Measurements from ENCODE around the gene BORCS6. TPM values are rescaled to one million over a fixed set of nuclear protein-coding genes. Genes with fewer than 3 reads are reported as not detected.
A peak's percentile ranks its signal among the peaks of the same experiment; 100 is the strongest.

Gene BORCS6
- total and polyA plus RNA-seq, 3 donors from 2014 or later: 8.5 to 10.4 (median 8.7) TPM

DNA sequence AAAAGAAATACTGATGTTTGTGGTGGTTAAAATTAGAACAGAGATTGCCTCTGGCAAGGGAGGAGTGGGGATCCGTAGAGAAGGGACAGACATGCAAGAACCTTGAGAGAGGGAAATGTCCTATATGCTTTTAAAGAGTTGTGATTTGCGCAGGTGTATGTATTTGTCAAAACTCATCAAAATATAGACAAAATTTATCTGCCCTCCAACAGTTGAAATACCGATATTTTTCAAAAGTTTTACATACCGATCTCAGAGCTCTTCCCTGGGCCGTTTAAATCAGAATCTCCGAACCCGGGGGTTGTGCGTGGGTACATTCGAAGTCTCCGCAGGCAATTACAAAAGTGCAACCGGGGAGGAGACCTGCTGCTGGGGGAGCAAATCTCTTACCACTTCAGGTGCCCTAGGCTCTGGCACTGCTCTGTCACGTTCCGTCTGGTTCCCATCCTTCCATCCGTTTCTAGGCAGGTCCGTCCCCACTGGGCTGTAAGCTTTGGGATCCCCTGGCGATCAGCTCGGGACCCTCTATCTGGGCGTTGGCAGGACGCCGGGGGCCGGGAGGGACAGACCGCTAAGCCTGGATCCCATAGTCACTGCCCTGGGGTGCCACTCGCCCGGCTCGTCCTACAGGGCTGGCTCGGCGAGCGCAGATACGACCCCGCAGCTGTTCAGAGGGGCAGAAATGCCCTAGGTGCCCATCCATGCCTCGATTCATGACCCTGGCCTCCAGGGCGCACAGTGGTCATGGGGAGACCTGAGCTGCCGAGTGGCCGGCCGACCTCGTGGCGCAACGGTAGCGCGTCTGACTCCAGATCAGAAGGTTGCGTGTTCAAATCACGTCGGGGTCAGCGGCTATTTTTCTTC is 4.2 kb downstream of the BORCS6 start:
- peak; percentile 93 for DNase-seq
- WGBS, 2 donors: 0% methylated on average over 20 to 44 of the region's 44 CpGs
- Histone ChIP-seq H3K9me3 (no peaks in the 10 kb centered on the region), H3K4me1 (peaks cover 24% of the 10 kb centered on the region), H3K27ac (peak overlapping the region; percentile 96), H3K36me3 (ENCODE audit: low read depth, missing control alignments) (no peaks in the 10 kb centered on the region), H3K4me3 (peak overlapping the region; percentile 74 to 76), H3K27me3 (no peaks in the 10 kb centered on the region)
- intact Hi-C loops (cut with DNase I; ENCODE audit: low total_unique reads): loop anchor here (5.0 to 10.0 kb wide), 2 partner anchors 36 to 61 kb away; partner anchors contain the start of gene HES7
- no peak for TF ChIP-seq POLR2A (IDR thresholded peaks at IDR 0.05)
- TF ChIP-seq, protein P1, sequence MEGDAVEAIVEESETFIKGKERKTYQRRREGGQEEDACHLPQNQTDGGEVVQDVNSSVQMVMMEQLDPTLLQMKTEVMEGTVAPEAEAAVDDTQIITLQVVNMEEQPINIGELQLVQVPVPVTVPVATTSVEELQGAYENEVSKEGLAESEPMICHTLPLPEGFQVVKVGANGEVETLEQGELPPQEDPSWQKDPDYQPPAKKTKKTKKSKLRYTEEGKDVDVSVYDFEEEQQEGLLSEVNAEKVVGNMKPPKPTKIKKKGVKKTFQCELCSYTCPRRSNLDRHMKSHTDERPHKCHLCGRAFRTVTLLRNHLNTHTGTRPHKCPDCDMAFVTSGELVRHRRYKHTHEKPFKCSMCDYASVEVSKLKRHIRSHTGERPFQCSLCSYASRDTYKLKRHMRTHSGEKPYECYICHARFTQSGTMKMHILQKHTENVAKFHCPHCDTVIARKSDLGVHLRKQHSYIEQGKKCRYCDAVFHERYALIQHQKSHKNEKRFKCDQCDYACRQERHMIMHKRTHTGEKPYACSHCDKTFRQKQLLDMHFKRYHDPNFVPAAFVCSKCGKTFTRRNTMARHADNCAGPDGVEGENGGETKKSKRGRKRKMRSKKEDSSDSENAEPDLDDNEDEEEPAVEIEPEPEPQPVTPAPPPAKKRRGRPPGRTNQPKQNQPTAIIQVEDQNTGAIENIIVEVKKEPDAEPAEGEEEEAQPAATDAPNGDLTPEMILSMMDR (IDR thresholded peaks at IDR 0.05): no peak

DNA sequence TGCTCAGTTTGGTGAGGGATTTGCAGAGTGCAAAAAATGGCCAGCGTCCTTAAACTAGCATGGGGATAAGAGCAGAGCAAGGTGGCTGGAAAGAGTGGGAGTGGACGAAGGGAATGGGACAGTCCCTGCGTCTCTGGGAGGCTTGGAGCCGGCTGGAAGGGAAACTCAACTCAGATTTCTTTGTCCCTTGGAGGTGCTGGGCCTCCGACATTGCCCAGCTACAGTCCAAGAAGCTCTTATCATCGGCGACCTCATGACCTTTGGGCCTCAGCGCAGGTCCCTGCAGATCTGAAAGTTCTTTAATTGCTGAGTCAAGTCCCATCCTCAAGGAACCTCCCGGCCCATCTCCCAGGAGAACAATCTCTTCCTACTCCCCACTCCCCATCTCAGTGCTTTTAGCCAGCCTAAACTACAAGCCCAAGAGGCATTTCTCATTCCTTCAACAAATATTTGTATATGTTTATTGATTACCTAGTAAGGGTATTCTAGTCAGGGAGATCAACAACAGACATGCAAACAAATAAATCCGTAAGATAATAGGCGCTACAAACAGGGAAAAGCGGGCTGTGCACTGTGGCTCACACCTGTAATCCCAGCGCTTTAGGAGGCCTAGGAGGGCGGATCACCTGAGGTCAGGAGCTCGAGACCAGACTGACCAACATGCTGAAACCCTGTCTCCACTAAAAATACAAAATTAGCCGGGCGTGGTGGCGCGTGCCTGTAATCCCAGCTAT is 12.8 kb downstream of the BORCS6 start:
- H3K4me3 ChIP-seq: peak overlapping the region in 1 of 2 donors; percentile 57

DNA sequence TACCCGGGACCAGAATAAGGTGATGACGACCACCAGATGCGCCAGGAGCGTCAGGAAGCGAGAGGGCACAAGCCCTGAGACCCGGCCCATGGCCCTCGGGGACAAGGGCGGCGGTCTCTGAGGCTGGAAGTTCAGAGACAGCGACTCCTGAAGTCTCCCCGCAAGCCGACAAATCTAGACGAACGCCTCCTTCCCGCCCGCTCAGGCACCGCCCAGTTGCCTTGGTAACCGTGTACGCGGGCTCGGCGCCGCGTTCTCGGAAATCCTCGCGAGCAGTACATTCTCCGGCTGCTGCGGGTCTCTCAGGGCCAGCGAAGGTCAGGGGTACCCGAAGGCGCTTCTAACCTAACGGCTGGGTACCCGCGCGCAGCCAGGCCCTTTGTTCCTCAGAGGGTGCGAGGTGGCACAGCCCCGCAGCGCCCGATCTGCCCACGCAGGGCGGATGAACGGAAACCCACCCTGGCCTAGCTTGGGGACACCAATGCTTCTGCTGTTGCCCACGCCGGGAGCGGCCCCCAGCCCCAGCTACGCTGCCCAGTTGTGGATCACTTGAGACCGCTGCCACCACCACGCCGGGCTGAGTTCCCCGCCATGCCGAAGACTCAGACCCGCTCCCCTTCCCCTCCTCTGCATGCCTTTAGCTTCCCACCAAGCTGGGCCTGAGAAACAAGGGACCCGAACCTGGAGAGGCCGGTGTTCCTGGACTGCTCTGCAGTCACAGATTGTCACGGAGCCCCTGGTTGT is 13.6 kb downstream of the BORCS6 start, which contains the start of gene TMEM107:
TSS of gene TMEM107 (minus strand) at position 184 of the 744 bp plus-strand sequence. CDS start at position 90, 94 bp downstream.
- H3K36me3 ChIP-seq (ENCODE audit: low read depth, missing control alignments): no peaks in the 10 kb centered on the region
- H3K27me3 ChIP-seq: no peaks in the 10 kb centered on the region
- H3K4me1 ChIP-seq: peaks cover 23% of the 10 kb centered on the region
- intact Hi-C loops (cut with DNase I; ENCODE audit: low total_unique reads): no loop called here
- DNase-seq: peak; percentile 93
- peak within 1 kb of the TSS; percentile 54 to 57 for H3K4me3 ChIP-seq
- no peak for TF ChIP-seq POLR2A (IDR thresholded peaks at IDR 0.05)
- TF ChIP-seq, protein P1 (IDR thresholded peaks at IDR 0.05): no peak
- 1% methylated on average over 24 to 56 of the region's 56 CpGs for WGBS, 2 donors
- peak within 1 kb of the TSS; percentile 85 to 89 for H3K27ac ChIP-seq
- no peaks in the 10 kb centered on the region for H3K9me3 ChIP-seq

More for the DNA sequence above, 12.8 kb downstream of the BORCS6 start:
- Histone ChIP-seq H3K27ac (peak overlapping the region; percentile 85 to 89), H3K36me3 (ENCODE audit: low read depth, missing control alignments) (no peaks in the 10 kb centered on the region), H3K27me3 (no peaks in the 10 kb centered on the region), H3K4me1 (peaks cover 23% of the 10 kb centered on the region), H3K9me3 (no peaks in the 10 kb centered on the region)
- WGBS, 2 donors: 39 to 47% methylated on average over 19 of the region's 19 CpGs
- intact Hi-C loops (cut with DNase I; ENCODE audit: low total_unique reads): no loop called here
- TF ChIP-seq, protein P1 (IDR thresholded peaks at IDR 0.05): no peak
- no peak for TF ChIP-seq POLR2A (IDR thresholded peaks at IDR 0.05)
- DNase-seq: no peak

DNA sequence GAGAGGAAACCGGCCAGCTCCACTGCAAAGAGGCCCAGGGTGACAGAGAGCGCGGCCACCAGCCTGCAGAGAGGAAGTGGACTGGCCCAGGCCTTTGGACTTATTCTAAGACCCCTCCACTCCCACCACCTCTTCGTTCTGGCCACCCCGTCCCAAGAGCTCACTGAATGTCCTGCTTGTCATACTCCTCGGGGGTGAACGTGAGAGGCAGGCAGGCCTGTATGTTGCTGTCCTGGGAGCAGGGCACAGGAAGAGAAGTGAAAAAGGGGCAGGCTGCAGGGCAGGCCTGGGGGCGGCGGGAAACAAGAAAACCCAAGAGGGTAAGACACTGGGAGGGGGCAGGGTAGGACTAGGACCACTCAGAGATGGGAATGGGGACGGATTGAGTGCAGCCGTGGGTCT is 14.2 kb downstream of the BORCS6 start:
- Histone ChIP-seq H3K36me3 (ENCODE audit: low read depth, missing control alignments) (no peaks in the 10 kb centered on the region), H3K4me3 (peak overlapping the region; percentile 54 to 57), H3K27me3 (no peaks in the 10 kb centered on the region), H3K4me1 (peaks cover 23% of the 10 kb centered on the region), H3K9me3 (no peaks in the 10 kb centered on the region), H3K27ac (peak overlapping the region; percentile 85 to 89)
- peak; percentile 47 for DNase-seq
- TF ChIP-seq, protein P1 (IDR thresholded peaks at IDR 0.05): peak in 1 of 3 experiments; percentile 1
- no peak for TF ChIP-seq POLR2A (IDR thresholded peaks at IDR 0.05)
- intact Hi-C loops (cut with DNase I; ENCODE audit: low total_unique reads): no loop called here
- WGBS, 2 donors: 5 to 9% methylated on average over 11 of the region's 11 CpGs
